K562 (cell line): ENCODE results near the gene PLXNB1. TPM values are rescaled to one million over a fixed set of nuclear protein-coding genes. Genes with fewer than 3 reads are reported as not detected.

Source experiments
- ATAC-seq: fragments of 200-7000 bp; cut with Tn5 transposase; 3 replicates; pipeline ENCODE4 v1.9.1; 2020; ENCODE audit warnings: moderate library complexity
- BruUV-seq: library from RNA; stranded (reverse); fragments of 400-500 nt; replicated peaks from 2 replicates; lab custom pipeline; 2021; lab: Mats Ljungman, UMichigan
- CTCF ChIA-PET: fragments of 300-600 bp; formaldehyde crosslinking; extraction: SDS; loops from one replicate; lab custom pipeline; 2021; ENCODE audit warnings: low intra/inter-chr PET ratio; lab: Yijun Ruan, JAX
- POLR2A ChIA-PET: fragments of 300-600, 350-650 bp; sonication (Branson Sonifier 250); formaldehyde crosslinking; extraction: SDS; loops from one replicate; lab custom pipeline; 2021; ENCODE audit warnings: antibody characterized with exemption, inconsistent platforms; lab: Yijun Ruan, JAX
- DNase-seq, 4 experiments: peaks; one replicate each; pipeline versions ENCODE4 v3.0.0 to v3.0.0-alpha.2; 2011 to 2018; ENCODE audit warnings: low spot score in 3 of 4, mixed read lengths in 3 of 4; ENCODE audit errors: extremely low read depth in 1 of 4
- FAIRE-seq: peaks from 2 replicates; lab custom pipeline; 2011; peaks lifted over from hg19 to GRCh38; lab: Jason Lieb, UNC
- H2AFZ ChIP-seq: 2 replicates; pipeline ENCODE4 v1.6.0; 2011; ENCODE audit warnings: low read depth, low read length, control low read depth, inconsistent platforms
- H3K27ac ChIP-seq: fragments of 200-600 bp; 3 replicates; pipeline ENCODE4 v1.8.0; 2011; ENCODE audit warnings: low read depth, mild to moderate bottlenecking, control low read depth, inconsistent platforms, low read length, moderate library complexity, mixed read lengths; ENCODE audit errors: extremely low read depth
- H3K27me3 ChIP-seq, 2 experiments: fragments of 300-600 bp in 1 of 2; 2 replicates in 1 of 2; 3 replicates in 1 of 2; pipeline versions ENCODE4 v1.6.0 to v1.8.0; 2011; ENCODE audit warnings: inconsistent platforms in 2 of 2, low read length in 2 of 2, mild to moderate bottlenecking in 1 of 2, mixed read lengths in 1 of 2, moderate library complexity in 1 of 2; ENCODE audit not compliant: control insufficient read depth in 2 of 2, insufficient read depth in 2 of 2
- H3K36me3 ChIP-seq: fragments of 300-600 bp; 3 replicates; pipeline ENCODE4 v1.8.0; 2011; ENCODE audit warnings: mild to moderate bottlenecking, low read length, inconsistent platforms; ENCODE audit not compliant: control insufficient read depth, insufficient read depth
- H3K4me1 ChIP-seq, 2 experiments: fragments of 200-600 bp in 1 of 2; replicated peaks in 1 of 2; 2 replicates in 1 of 2; 3 replicates in 1 of 2; pipeline versions ENCODE4 v1.5.1 to v1.8.0; 2011; ENCODE audit warnings: inconsistent platforms in 2 of 2, low read length in 2 of 2, mild to moderate bottlenecking in 1 of 2, mixed read lengths in 1 of 2, moderate library complexity in 1 of 2; ENCODE audit not compliant: control insufficient read depth in 2 of 2, insufficient read depth in 2 of 2
- H3K4me2 ChIP-seq: 2 replicates; pipeline ENCODE4 v1.6.1; 2011; ENCODE audit warnings: low read length, control low read depth, inconsistent platforms, mixed read lengths; ENCODE audit not compliant: insufficient read depth
- H3K4me3 ChIP-seq: fragments of 200-600 bp; sonication (generic), shearing (Covaris generic); 2 replicates; pipeline ENCODE4 v1.5.1; 2016; ENCODE audit warnings: control low read depth, inconsistent platforms
- H3K79me2 ChIP-seq: fragments of 200-600 bp; 3 replicates; pipeline ENCODE4 v1.8.0; 2011; ENCODE audit warnings: low read length, inconsistent platforms; ENCODE audit not compliant: control insufficient read depth, insufficient read depth
- H3K9ac ChIP-seq, 2 experiments: 2 replicates each; pipeline versions ENCODE4 v1.6.0 to v1.6.1; 2011; ENCODE audit warnings: low read depth in 2 of 2, low read length in 2 of 2, control low read depth in 1 of 2, inconsistent platforms in 1 of 2, mild to moderate bottlenecking in 1 of 2, mixed read lengths in 1 of 2; ENCODE audit not compliant: insufficient read depth in 1 of 2
- H3K9me1 ChIP-seq: one replicate; pipeline ENCODE4 v1.6.0; 2011; ENCODE audit warnings: inconsistent platforms, mild to moderate bottlenecking, low read length, moderate library complexity; ENCODE audit not compliant: control insufficient read depth, insufficient read depth
- H3K9me3 ChIP-seq: replicated peaks from 2 replicates; pipeline ENCODE4 v1.5.1; 2011; ENCODE audit warnings: low read depth, low read length, inconsistent platforms; ENCODE audit not compliant: control insufficient read depth, insufficient read depth
- H4K20me1 ChIP-seq: replicated peaks from 2 replicates; pipeline ENCODE4 v1.6.1; 2011; ENCODE audit warnings: low read length, inconsistent platforms, mixed read lengths; ENCODE audit not compliant: control insufficient read depth, insufficient read depth
- GABPB1 ChIP-seq: sonication (generic); formaldehyde crosslinking; IDR thresholded peaks from 2 replicates; pipeline ENCODE4 v1.8.0; 2022; ENCODE audit warnings: mild to moderate bottlenecking, missing genetic modification reagents
- HLTF ChIP-seq: fragments of 450-650 bp; IDR thresholded peaks from 2 replicates; pipeline ENCODE4 v1.6.1; 2016
- MCM7 ChIP-seq, 2 experiments: fragments of 450-650 bp; IDR thresholded peaks; 2 replicates each; pipeline ENCODE4 v1.6.1; 2016 to 2018
- POLR2G ChIP-seq: fragments of 200-400 bp; formaldehyde crosslinking; IDR thresholded peaks from 2 replicates; pipeline ENCODE4 v1.6.1; 2017; ENCODE audit warnings: low read depth, mild to moderate bottlenecking, antibody characterized with exemption, low read length, moderate library complexity
- SMARCA5 ChIP-seq: fragments of 450-650 bp; IDR thresholded peaks from 2 replicates; pipeline ENCODE4 v1.6.1; 2016
- SRSF7 ChIP-seq: fragments of 200-400 bp; formaldehyde crosslinking; optimal IDR thresholded peaks from 2 replicates; pipeline ENCODE3; 2017; ENCODE audit warnings: mild to moderate bottlenecking, low read depth, low read length
- ZKSCAN8 ChIP-seq: fragments of 200-800 bp; sonication (Bioruptor generic); IDR thresholded peaks from 2 replicates; pipeline ENCODE4 v1.6.1; 2016; ENCODE audit warnings: missing genetic modification characterization, missing compliant biosample characterization
- ZNF212 ChIP-seq: fragments of 450-650 bp; formaldehyde crosslinking; IDR thresholded peaks from 2 replicates; pipeline ENCODE4 v1.4.0; 2020; ENCODE audit warnings: mild to moderate bottlenecking
- ZNF644 ChIP-seq: fragments of 200-800 bp; sonication (Bioruptor generic); IDR thresholded peaks from 2 replicates; pipeline ENCODE4 v1.6.1; 2016; ENCODE audit warnings: low read depth, missing genetic modification characterization, missing compliant biosample characterization
- WGBS: fragments of 100-300 bp; shearing (Covaris generic); methylation state at CpG from one replicate; pipeline ENCODE4 v1.1.6; 2016; ENCODE audit warnings: low coverage, mixed read lengths; ENCODE audit not compliant: insufficient coverage; ENCODE audit errors: missing lambda C conversion rate; 5-methylcytosine and 5-hydroxymethylcytosine counted together
- in situ Hi-C: fragments of 300-500 bp; cut with MboI; formaldehyde crosslinking; loops from 4 replicates; pipeline ENCODE4 v1.15.0; 2018; ENCODE audit warnings: inconsistent platforms, mixed read lengths
- intact Hi-C: fragments of 100-400 bp; cut with micrococcal nuclease; formaldehyde crosslinking; loops from 2 replicates; pipeline ENCODE4 v1.14.2; 2022
- polyA plus RNA-seq, 8 experiments: library from polyadenylated mRNA; depleted of rRNA in 4 of 8; stranded (reverse) in 5 of 8; unstranded in 3 of 8; fragments of >200 nt; fragmentation: Nextera tagmentation in 2 of 8; fragmentation: Illumina TruSeq in 1 of 8; extraction: Ambion mirVana in 2 of 8; extraction: Trizol in 1 of 8; gene quantifications; 2 replicates each; pipeline versions ENCODE4 v1.2.1 to v1.2.3, GENCODE V29; 2011 to 2014; ENCODE audit warnings: inconsistent platforms in 1 of 8, missing spikeins in 1 of 8
- total RNA-seq, 7 experiments: library from RNA; depleted of rRNA in 6 of 7; stranded (reverse); fragments of >200 nt in 6 of 7; fragmentation: Illumina TruSeq in 2 of 7; extraction: Trizol in 2 of 7; gene quantifications; 2 replicates each; pipeline versions ENCODE4 v1.2.1 to v1.2.3, GENCODE V29; 2011 to 2021; ENCODE audit warnings: low replicate concordance in 1 of 7
- TF ChIP-seq, protein P1 (sequence below): sonication (generic); formaldehyde crosslinking; IDR thresholded peaks from 2 replicates; pipeline ENCODE4 v1.8.1; 2023; ENCODE audit warnings: mild to moderate bottlenecking, missing genetic modification reagents
- TF ChIP-seq, protein P2 (sequence below): IDR thresholded peaks from 2 replicates; pipeline ENCODE4 v1.6.1; 2011; ENCODE audit not compliant: insufficient read length; ENCODE audit errors: extremely low read depth

PLXNB1 gene
- total and polyA plus RNA-seq, 9 of the 15 experiments (the other 6 are each of a cell fraction or from before 2014, with no cell fraction given), result 0.17 to 17.4 (median 6.0) TPM

DNA sequence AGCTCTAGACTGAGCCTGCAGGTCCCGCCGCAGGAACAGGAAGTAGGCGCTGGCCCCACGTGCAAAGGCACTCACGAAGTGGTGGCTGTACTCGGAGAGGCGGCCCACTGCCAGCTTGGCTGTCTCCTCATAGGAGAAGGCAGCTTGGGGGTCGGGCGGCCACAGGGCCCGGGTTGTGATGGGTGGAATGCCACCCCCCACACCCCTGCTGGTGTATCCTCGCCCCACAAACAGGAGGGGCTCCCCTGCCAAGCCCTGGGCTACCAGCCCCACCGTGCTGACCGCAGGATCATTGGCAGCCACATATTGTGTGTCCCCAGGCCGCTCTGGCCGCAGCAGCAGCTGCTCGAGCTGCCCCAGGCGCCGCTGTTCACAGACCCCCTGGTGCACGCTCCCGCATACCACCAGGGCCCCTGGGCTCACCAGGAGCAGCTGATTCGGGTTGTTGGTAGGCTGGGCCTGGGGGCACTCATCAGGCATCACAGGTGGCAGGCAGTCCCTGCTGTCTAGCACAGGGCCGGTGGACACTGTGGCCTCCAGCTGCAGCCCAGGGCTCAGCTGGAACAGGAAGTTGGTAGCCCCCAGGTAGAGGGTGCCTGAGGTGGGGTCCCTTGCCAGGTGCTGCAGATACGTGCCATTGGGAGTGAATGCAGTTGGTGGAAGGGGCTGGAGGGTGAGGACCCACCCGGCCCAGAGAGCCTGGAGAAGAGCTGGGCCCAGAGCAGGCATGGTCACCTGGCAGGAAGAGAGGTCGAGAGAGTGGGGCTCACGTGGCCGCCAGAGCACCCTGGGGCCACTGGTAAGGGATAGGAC, 5.8 kb downstream of the PLXNB1 start:
- POLR2A ChIA-PET, result interaction anchor here (0.9 to 1.4 kb wide), 2 partner anchors 12 to 22 kb away, joined by 3 to 4 read pairs; partner anchors contain the start of gene ATRIP
- no peak for FAIRE-seq

More for the DNA sequence above, 5.8 kb downstream of the PLXNB1 start:
- intact Hi-C loops, result no loop called here
- Histone ChIP-seq H3K27ac (no peak overlapping the region), H4K20me1 (no peaks in the 10 kb centered on the region), H3K4me1 (peaks cover 0 to 34% of the 10 kb centered on the region in 2 experiments; a peak in 2 of 5 replicates), H3K9ac (no peak overlapping the region), H3K79me2 (no peaks in the 10 kb centered on the region; the same call in 2 of the 3 replicates), H3K4me3 (no peak overlapping the region), H3K9me1 (no peaks in the 10 kb centered on the region), H3K36me3 (no peaks in the 10 kb centered on the region), H3K4me2 (no peak overlapping the region), H3K9me3 (no peaks in the 10 kb centered on the region), H3K27me3 (no peaks in the 10 kb centered on the region), H2AFZ (no peak overlapping the region)
- CTCF ChIA-PET, result no interaction called here
- ATAC-seq (no peak), DNase-seq (no peak)
- no peak for TF ChIP-seq MCM7 (IDR thresholded peaks at IDR 0.05)
- no peak for TF ChIP-seq ZKSCAN8
- no peak for TF ChIP-seq SRSF7
- no peak for TF ChIP-seq ZNF212 (CRISPR knock-in tag)
- TF ChIP-seq GABPB1 (CRISPR knock-in tag), result no peak
- no peak for TF ChIP-seq HLTF
- TF ChIP-seq, protein P1, sequence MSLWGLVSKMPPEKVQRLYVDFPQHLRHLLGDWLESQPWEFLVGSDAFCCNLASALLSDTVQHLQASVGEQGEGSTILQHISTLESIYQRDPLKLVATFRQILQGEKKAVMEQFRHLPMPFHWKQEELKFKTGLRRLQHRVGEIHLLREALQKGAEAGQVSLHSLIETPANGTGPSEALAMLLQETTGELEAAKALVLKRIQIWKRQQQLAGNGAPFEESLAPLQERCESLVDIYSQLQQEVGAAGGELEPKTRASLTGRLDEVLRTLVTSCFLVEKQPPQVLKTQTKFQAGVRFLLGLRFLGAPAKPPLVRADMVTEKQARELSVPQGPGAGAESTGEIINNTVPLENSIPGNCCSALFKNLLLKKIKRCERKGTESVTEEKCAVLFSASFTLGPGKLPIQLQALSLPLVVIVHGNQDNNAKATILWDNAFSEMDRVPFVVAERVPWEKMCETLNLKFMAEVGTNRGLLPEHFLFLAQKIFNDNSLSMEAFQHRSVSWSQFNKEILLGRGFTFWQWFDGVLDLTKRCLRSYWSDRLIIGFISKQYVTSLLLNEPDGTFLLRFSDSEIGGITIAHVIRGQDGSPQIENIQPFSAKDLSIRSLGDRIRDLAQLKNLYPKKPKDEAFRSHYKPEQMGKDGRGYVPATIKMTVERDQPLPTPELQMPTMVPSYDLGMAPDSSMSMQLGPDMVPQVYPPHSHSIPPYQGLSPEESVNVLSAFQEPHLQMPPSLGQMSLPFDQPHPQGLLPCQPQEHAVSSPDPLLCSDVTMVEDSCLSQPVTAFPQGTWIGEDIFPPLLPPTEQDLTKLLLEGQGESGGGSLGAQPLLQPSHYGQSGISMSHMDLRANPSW, result no peak
- TF ChIP-seq, protein P2, sequence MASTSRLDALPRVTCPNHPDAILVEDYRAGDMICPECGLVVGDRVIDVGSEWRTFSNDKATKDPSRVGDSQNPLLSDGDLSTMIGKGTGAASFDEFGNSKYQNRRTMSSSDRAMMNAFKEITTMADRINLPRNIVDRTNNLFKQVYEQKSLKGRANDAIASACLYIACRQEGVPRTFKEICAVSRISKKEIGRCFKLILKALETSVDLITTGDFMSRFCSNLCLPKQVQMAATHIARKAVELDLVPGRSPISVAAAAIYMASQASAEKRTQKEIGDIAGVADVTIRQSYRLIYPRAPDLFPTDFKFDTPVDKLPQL, result no peak
- TF ChIP-seq ZNF644, result no peak
- TF ChIP-seq POLR2G, result no peak
- no peak for TF ChIP-seq SMARCA5
- no TSS peak for BruUV-seq
- 78% methylated on average over 13 of the region's 27 CpGs for WGBS
- in situ Hi-C loops, result no loop called here
